ENCODE results near the gene MYH9.
"Not testable (repeated sequence)": the region's sequence is repeated elsewhere in the genome, so short reads cannot be mapped to it uniquely, and the experiment has no call there.

Gene MYH9

GRCh38 chr22:36257948-36258670 lies 129.7 kb downstream of the MYH9 start:
- Mint-ChIP-seq H3K4me1 (ENCODE audit: low read depth) (peaks cover 57% of the 10 kb centered on the region), H3K4me3 (peak overlapping the region; percentile 10), H3K27me3 (no peaks in the 10 kb centered on the region), H3K36me3 (ENCODE audit: low read depth) (peaks cover 40% of the 10 kb centered on the region), H3K27ac (peak overlapping the region; percentile 72), H3K9me3 (no peaks in the 10 kb centered on the region)

- peaks cover 65% of the 10 kb centered on the region for H3K4me1 Mint-ChIP-seq (ENCODE audit: low read depth)
- H3K36me3 Mint-ChIP-seq (ENCODE audit: low read depth), result peaks cover 33% of the 10 kb centered on the region
- no peaks in the 10 kb centered on the region for H3K27me3 Mint-ChIP-seq
- H3K27ac Mint-ChIP-seq, result no peak overlapping the region
- H3K4me3 Mint-ChIP-seq, result no peak overlapping the region
- H3K9me3 Mint-ChIP-seq, result no peaks in the 10 kb centered on the region
These were observed 130.5 kb downstream of the MYH9 start for GRCh38 chr22:36257308-36257707.

- Mint-ChIP-seq H3K9me3 (no peaks in the 10 kb centered on the region), H3K36me3 (ENCODE audit: low read depth) (peaks cover 28% of the 10 kb centered on the region), H3K27ac (peak overlapping the region; percentile 76), H3K4me3 (peak overlapping the region; percentile 21), H3K4me1 (ENCODE audit: low read depth) (peaks cover 71% of the 10 kb centered on the region), H3K27me3 (no peaks in the 10 kb centered on the region)
These were observed 131.3 kb downstream of the MYH9 start for GRCh38 chr22:36256478-36256877.

- Mint-ChIP-seq H3K36me3 (ENCODE audit: low read depth) (peaks cover 28% of the 10 kb centered on the region), H3K4me3 (peak overlapping the region; percentile 21), H3K4me1 (ENCODE audit: low read depth) (peaks cover 71% of the 10 kb centered on the region), H3K27ac (peak overlapping the region; percentile 61)
- not testable (repeated sequence) for H3K9me3 Mint-ChIP-seq, H3K27me3 Mint-ChIP-seq
These were observed 132.2 kb downstream of the MYH9 start for GRCh38 chr22:36255572-36255971.

- peak overlapping the region; percentile 93 for H3K4me3 Mint-ChIP-seq
- H3K36me3 Mint-ChIP-seq (ENCODE audit: low read depth), result peaks cover 25% of the 10 kb centered on the region
- H3K27ac Mint-ChIP-seq, result peak overlapping the region; percentile 95
- peaks cover 63% of the 10 kb centered on the region for H3K4me1 Mint-ChIP-seq (ENCODE audit: low read depth)
- no peaks in the 10 kb centered on the region for H3K27me3 Mint-ChIP-seq
- no peaks in the 10 kb centered on the region for H3K9me3 Mint-ChIP-seq
These were observed 134.0 kb downstream of the MYH9 start for GRCh38 chr22:36253523-36254490.

GRCh38 chr22:36252754-36253522 lies 134.8 kb downstream of the MYH9 start, which contains the start of gene APOL1:
APOL1 (plus strand) TSS chr22:36253133; CDS start chr22:36254956, 1,823 bp downstream.
- Mint-ChIP-seq H3K9me3 (no peaks in the 10 kb centered on the region), H3K36me3 (ENCODE audit: low read depth) (peaks cover 16% of the 10 kb centered on the region), H3K27me3 (no peaks in the 10 kb centered on the region), H3K4me1 (ENCODE audit: low read depth) (peaks cover 54% of the 10 kb centered on the region), H3K27ac (peak within 1 kb of the TSS; percentile 95), H3K4me3 (peak within 1 kb of the TSS; percentile 93)

GRCh38 chr22:36251979-36252608 lies 135.7 kb downstream of the MYH9 start:
- H3K4me1 Mint-ChIP-seq (ENCODE audit: low read depth), result peaks cover 51% of the 10 kb centered on the region
- H3K36me3 Mint-ChIP-seq (ENCODE audit: low read depth), result peaks cover 13% of the 10 kb centered on the region
- peak overlapping the region; percentile 93 for H3K4me3 Mint-ChIP-seq
- H3K27ac Mint-ChIP-seq, result peak overlapping the region; percentile 95
- H3K27me3 Mint-ChIP-seq, H3K9me3 Mint-ChIP-seq: not testable (repeated sequence)

GRCh38 chr22:36250292-36250960 lies 137.3 kb downstream of the MYH9 start:
- H3K4me3 Mint-ChIP-seq, H3K27ac Mint-ChIP-seq: not testable (repeated sequence)

GRCh38 chr22:36249160-36249559 lies 138.6 kb downstream of the MYH9 start:
- no peaks in the 10 kb centered on the region for H3K9me3 Mint-ChIP-seq
- no peak overlapping the region for H3K27ac Mint-ChIP-seq
- peaks cover 24% of the 10 kb centered on the region for H3K4me1 Mint-ChIP-seq (ENCODE audit: low read depth)
- H3K4me3 Mint-ChIP-seq, result no peak overlapping the region
- no peaks in the 10 kb centered on the region for H3K36me3 Mint-ChIP-seq (ENCODE audit: low read depth)
- no peaks in the 10 kb centered on the region for H3K27me3 Mint-ChIP-seq

More at GRCh38 chr22:36250292-36250960, 137.3 kb downstream of the MYH9 start:
- H3K4me1 Mint-ChIP-seq (ENCODE audit: low read depth), result peaks cover 36% of the 10 kb centered on the region
- H3K36me3 Mint-ChIP-seq (ENCODE audit: low read depth); H3K9me3 Mint-ChIP-seq; H3K27me3 Mint-ChIP-seq: not testable (repeated sequence)

GRCh38 chr22:36247955-36248354 lies 139.8 kb downstream of the MYH9 start:
- Mint-ChIP-seq H3K4me3 (no peak overlapping the region), H3K36me3 (ENCODE audit: low read depth) (no peaks in the 10 kb centered on the region), H3K27ac (no peak overlapping the region), H3K9me3 (no peaks in the 10 kb centered on the region), H3K27me3 (no peaks in the 10 kb centered on the region), H3K4me1 (ENCODE audit: low read depth) (peaks cover 12% of the 10 kb centered on the region)

- Mint-ChIP-seq H3K9me3 (no peaks in the 10 kb centered on the region), H3K27ac (no peak overlapping the region), H3K4me3 (no peak overlapping the region), H3K27me3 (no peaks in the 10 kb centered on the region), H3K36me3 (ENCODE audit: low read depth) (peaks cover 4% of the 10 kb centered on the region), H3K4me1 (ENCODE audit: low read depth) (peaks cover 2% of the 10 kb centered on the region)
These were observed 141.0 kb downstream of the MYH9 start for GRCh38 chr22:36246718-36247117.

- H3K4me1 Mint-ChIP-seq (ENCODE audit: low read depth), result peaks cover 4% of the 10 kb centered on the region
- H3K27me3 Mint-ChIP-seq, result no peaks in the 10 kb centered on the region
- no peaks in the 10 kb centered on the region for H3K9me3 Mint-ChIP-seq
- H3K36me3 Mint-ChIP-seq (ENCODE audit: low read depth), result peaks cover 4% of the 10 kb centered on the region
- no peak overlapping the region for H3K4me3 Mint-ChIP-seq
- no peak overlapping the region for H3K27ac Mint-ChIP-seq
These were observed 141.9 kb downstream of the MYH9 start for GRCh38 chr22:36245805-36246356.

- Mint-ChIP-seq H3K4me1 (ENCODE audit: low read depth) (peaks cover 15% of the 10 kb centered on the region), H3K36me3 (ENCODE audit: low read depth) (peaks cover 4% of the 10 kb centered on the region), H3K9me3 (no peaks in the 10 kb centered on the region), H3K4me3 (no peak overlapping the region), H3K27me3 (no peaks in the 10 kb centered on the region), H3K27ac (no peak overlapping the region)
These were observed 143.0 kb downstream of the MYH9 start for GRCh38 chr22:36244522-36245391.
